IMR-90 (cell line): Measurements from ENCODE around the gene PGC. TPM values are rescaled to one million over a fixed set of nuclear protein-coding genes. Genes with fewer than 3 reads are reported as not detected.
"Not testable (repeated sequence)": the region's sequence is repeated elsewhere in the genome, so short reads cannot be mapped to it uniquely, and the experiment has no call there.

Experiments
- ATAC-seq: fragments of 200-7000 bp; cut with Tn5 transposase; 2 replicates; pipeline ENCODE4 v1.9.1; 2020; ENCODE audit warnings: low read depth, mild to moderate bottlenecking, moderate library complexity
- BruUV-seq: library from RNA; stranded (reverse); fragments of 400-500 nt; replicated peaks from 2 replicates; lab custom pipeline; 2021; lab: Mats Ljungman, UMichigan
- CTCF ChIA-PET: fragments of 300-600 bp; formaldehyde crosslinking; extraction: SDS; loops from one replicate; lab custom pipeline; 2021; ENCODE audit warnings: antibody characterized with exemption; lab: Yijun Ruan, JAX
- POLR2A ChIA-PET: fragments of 300-600 bp; sonication (Branson Sonifier 250); formaldehyde crosslinking; loops from one replicate; lab custom pipeline; 2022; ENCODE audit warnings: antibody characterized with exemption; ENCODE audit not compliant: unreplicated experiment; lab: Charles Lee
- DNase-seq: peaks from one replicate; pipeline ENCODE4 v3.0.0; 2013
- H2AFZ ChIP-seq: replicated peaks from 2 replicates; pipeline ENCODE3; 2013; ENCODE audit warnings: low read length, mild to moderate bottlenecking; ENCODE audit not compliant: poor library complexity
- H2AK5ac ChIP-seq: 2 replicates; pipeline ENCODE4 v1.6.1; 2013; ENCODE audit warnings: low read depth, low read length, inconsistent platforms
- H2AK9ac ChIP-seq: replicated peaks from 2 replicates; pipeline ENCODE3; 2013; ENCODE audit warnings: mild to moderate bottlenecking, low read depth, low read length, moderate library complexity; ENCODE audit not compliant: poor library complexity
- H2BK120ac ChIP-seq: 2 replicates; pipeline ENCODE4 v1.6.1; 2013; ENCODE audit warnings: low read depth, low read length, inconsistent platforms
- H2BK15ac ChIP-seq: 3 replicates; pipeline ENCODE4 v1.6.1; 2013; ENCODE audit warnings: low read depth, low read length, inconsistent platforms
- H2BK20ac ChIP-seq: 2 replicates; pipeline ENCODE4 v1.6.1; 2013; ENCODE audit warnings: low read depth, mild to moderate bottlenecking, inconsistent platforms, low read length, moderate library complexity
- H2BK5ac ChIP-seq: 2 replicates; pipeline ENCODE4 v1.6.1; 2013; ENCODE audit warnings: mild to moderate bottlenecking, low read depth, low read length, inconsistent platforms; ENCODE audit not compliant: poor library complexity, severe bottlenecking
- H3K14ac ChIP-seq: replicated peaks from 2 replicates; pipeline ENCODE4 v1.6.1; 2013; ENCODE audit warnings: low read depth, low read length, inconsistent platforms
- H3K18ac ChIP-seq: 2 replicates; pipeline ENCODE4 v1.6.1; 2013; ENCODE audit warnings: low read depth, low read length, control low read depth
- H3K23ac ChIP-seq: 2 replicates; pipeline ENCODE4 v1.6.1; 2013; ENCODE audit warnings: low read depth, low read length, inconsistent platforms
- H3K27ac ChIP-seq: 2 replicates; pipeline ENCODE4 v1.5.1; 2013; ENCODE audit warnings: mild to moderate bottlenecking, control low read depth, low read length; ENCODE audit not compliant: insufficient read depth
- H3K27me3 ChIP-seq: 2 replicates; pipeline ENCODE4 v1.6.1; 2013; ENCODE audit warnings: low read length; ENCODE audit not compliant: control insufficient read depth, insufficient read depth
- H3K36me3 ChIP-seq: 2 replicates; pipeline ENCODE4 v1.6.1; 2013; ENCODE audit warnings: low read length, mixed read lengths; ENCODE audit not compliant: control insufficient read depth, insufficient read depth
- H3K4ac ChIP-seq: 2 replicates; pipeline ENCODE4 v1.6.1; 2013; ENCODE audit warnings: low read depth, low read length, inconsistent platforms
- H3K4me1 ChIP-seq: 2 replicates; pipeline ENCODE4 v1.6.1; 2013; ENCODE audit warnings: low read length, mixed read lengths; ENCODE audit not compliant: control insufficient read depth, insufficient read depth
- H3K4me2 ChIP-seq: 2 replicates; pipeline ENCODE4 v1.6.1; 2013; ENCODE audit warnings: low read depth, mild to moderate bottlenecking, control low read depth, low read length, moderate library complexity
- H3K4me3 ChIP-seq: 2 replicates; pipeline ENCODE4 v1.5.1; 2013; ENCODE audit warnings: low read depth, mild to moderate bottlenecking, control low read depth, low read length, moderate library complexity; ENCODE audit not compliant: insufficient read depth
- H3K56ac ChIP-seq: 2 replicates; pipeline ENCODE4 v1.6.1; 2013; ENCODE audit warnings: low read length, inconsistent platforms; ENCODE audit not compliant: insufficient read depth; ENCODE audit errors: extremely low read depth
- H3K79me1 ChIP-seq, 2 experiments: 2 replicates each; pipeline ENCODE4 v1.6.1; 2013; ENCODE audit warnings: low read length in 2 of 2, inconsistent platforms in 1 of 2, low read depth in 1 of 2
- H3K9ac ChIP-seq: 2 replicates; pipeline ENCODE4 v1.6.1; 2013; ENCODE audit warnings: low read depth, low read length, control low read depth
- H3K9me1 ChIP-seq: 2 replicates; pipeline ENCODE4 v1.6.1; 2013; ENCODE audit warnings: low read length, inconsistent platforms; ENCODE audit not compliant: insufficient read depth
- H3K9me3 ChIP-seq: 2 replicates; pipeline ENCODE4 v1.6.1; 2013; ENCODE audit warnings: low read length; ENCODE audit not compliant: control insufficient read depth, insufficient read depth
- H4K20me1 ChIP-seq: 2 replicates; pipeline ENCODE4 v1.6.1; 2013; ENCODE audit warnings: low read length, inconsistent platforms; ENCODE audit not compliant: insufficient read depth
- H4K5ac ChIP-seq: 2 replicates; pipeline ENCODE4 v1.6.1; 2013; ENCODE audit warnings: mild to moderate bottlenecking, low read depth, low read length, control low read depth
- H4K8ac ChIP-seq, 2 experiments: 2 replicates each; pipeline ENCODE4 v1.6.1; 2013; ENCODE audit warnings: low read depth in 2 of 2, low read length in 2 of 2, control low read depth in 1 of 2, inconsistent platforms in 1 of 2
- H4K91ac ChIP-seq: 2 replicates; pipeline ENCODE4 v1.6.1; 2013; ENCODE audit warnings: low read depth, low read length, inconsistent platforms; ENCODE audit not compliant: insufficient read depth
- WGBS, 2 experiments: methylation state at CpG; one replicate each; pipeline versions ENCODE4 v1.1.5 to v1.1.7; 2013; ENCODE audit warnings: missing lambda C conversion rate in 2 of 2; ENCODE audit not compliant: insufficient read length in 1 of 2; ENCODE audit errors: extremely low coverage in 2 of 2; 5-methylcytosine and 5-hydroxymethylcytosine counted together
- dilution Hi-C: fragments of 300-500 bp; cut with HindIII; formaldehyde crosslinking; loops from one replicate; pipeline ENCODE4 v1.14.3; 2018; ENCODE audit warnings: low sequenced_read_pairs; ENCODE audit not compliant: unreplicated experiment
- in situ Hi-C: fragments of 300-500 bp; cut with MboI; formaldehyde crosslinking; loops from 3 replicates; pipeline ENCODE4 v1.14.3; 2019; ENCODE audit warnings: low sequenced_read_pairs, inconsistent platforms, mixed read lengths
- intact Hi-C: fragments of 100-400 bp; cut with micrococcal nuclease; formaldehyde crosslinking; loops from 2 replicates; pipeline ENCODE4 v1.10.0; 2022
- polyA plus RNA-seq, 3 experiments: library from polyadenylated mRNA; depleted of rRNA; stranded (reverse); fragments of >200 nt; gene quantifications; 2 replicates each; pipeline ENCODE4 v1.2.3, GENCODE V29; 2012; ENCODE audit warnings: low replicate concordance in 1 of 3
- total RNA-seq: library from RNA; depleted of rRNA; stranded (reverse); fragments of >200 nt; gene quantifications from 2 replicates; pipeline ENCODE4 v1.2.3, GENCODE V29; 2012

PGC gene
- total and polyA plus RNA-seq, 2 of the 4 experiments (the other 2 are of a cell fraction) = not detected

DNA sequence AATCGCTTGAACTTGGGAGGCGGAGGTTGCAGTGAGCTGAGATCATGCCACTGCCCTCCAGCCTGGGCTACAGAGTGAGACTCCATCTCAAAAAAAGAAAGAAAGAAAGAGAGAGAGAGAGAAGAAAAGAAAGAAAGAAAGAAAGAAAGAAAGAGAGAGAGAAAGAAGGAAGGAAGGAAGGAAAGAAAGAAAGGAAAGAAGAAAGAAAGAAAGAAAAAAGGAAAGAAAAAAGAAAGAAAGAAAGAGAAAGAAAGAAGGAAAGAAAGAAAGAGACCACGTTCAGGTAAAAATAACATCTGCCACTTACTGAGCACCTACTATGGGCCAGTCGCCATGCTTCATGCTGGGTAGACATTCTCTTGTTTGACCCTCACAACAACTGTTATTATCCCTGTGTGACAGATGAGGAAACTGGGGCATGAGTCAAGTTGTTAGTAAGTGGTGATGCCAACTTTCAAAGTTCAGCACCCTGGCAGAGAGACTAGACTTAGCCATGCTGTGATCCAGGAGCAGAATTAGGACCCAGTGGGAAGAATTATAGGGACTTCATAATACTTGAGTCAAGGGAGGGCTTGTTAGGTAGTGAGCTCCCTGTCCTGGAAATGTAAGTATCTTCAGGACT lies 19.0 kb upstream of the PGC start:
- H2BK15ac ChIP-seq, H3K4me3 ChIP-seq, H2BK5ac ChIP-seq, in situ Hi-C loops, H3K4ac ChIP-seq, H3K18ac ChIP-seq, H3K4me2 ChIP-seq, H2BK20ac ChIP-seq, H4K91ac ChIP-seq, ATAC-seq, H4K5ac ChIP-seq, H2BK120ac ChIP-seq, H4K8ac ChIP-seq, H3K27me3 ChIP-seq, H3K9ac ChIP-seq, H2AFZ ChIP-seq, H3K56ac ChIP-seq, H3K36me3 ChIP-seq, BruUV-seq, H3K9me3 ChIP-seq, H2AK5ac ChIP-seq, H3K79me1 ChIP-seq, H3K27ac ChIP-seq, DNase-seq, POLR2A ChIA-PET, H4K20me1 ChIP-seq, H3K9me1 ChIP-seq, H3K4me1 ChIP-seq, H3K23ac ChIP-seq, H2AK9ac ChIP-seq, H3K14ac ChIP-seq, dilution Hi-C loops, CTCF ChIA-PET: not testable (repeated sequence)
- no CpG with 5 or more reads among the region's 4 CpGs for WGBS, 2 experiments
- intact Hi-C loops = loop anchor here (2.0 kb wide), 1 partner anchor 31 kb away; the partner anchor contains the start of gene TFEB
